Natural killer cell (primary cell): Measurements from ENCODE around the gene UGGT1. TPM values are rescaled to one million over a fixed set of nuclear protein-coding genes. Genes with fewer than 3 reads are reported as not detected.

Source experiments
- ATAC-seq, 3 donors: fragments of 150-1000 bp in 2 of 3; fragments of 200-7000 bp in 1 of 3; cut with Tn5 transposase; 1 replicate in 1 of 3; 2 replicates in 2 of 3; pipeline ENCODE4 v1.10.0; 2021; ENCODE audit warnings: mild to moderate bottlenecking in 2 of 3, moderate library complexity in 2 of 3
- DNase-seq, 2 donors: peaks; one replicate each; pipeline versions ENCODE4 v3.0.0 to v3.0.0-alpha.2; 2013 to 2021; ENCODE audit warnings: mixed read lengths in 1 of 2
- H3K27ac ChIP-seq: one replicate; pipeline ENCODE4 v1.5.1; 2013; ENCODE audit warnings: mild to moderate bottlenecking, low read length
- H3K27me3 ChIP-seq: one replicate; pipeline ENCODE4 v1.6.1; 2013; ENCODE audit warnings: low read length; ENCODE audit not compliant: control insufficient read depth, insufficient read depth
- H3K36me3 ChIP-seq: one replicate; pipeline ENCODE4 v1.6.1; 2013; ENCODE audit warnings: low read length; ENCODE audit not compliant: control insufficient read depth, insufficient read depth
- H3K4me1 ChIP-seq: one replicate; pipeline ENCODE4 v1.6.1; 2013; ENCODE audit warnings: low read length; ENCODE audit not compliant: control insufficient read depth, insufficient read depth
- H3K4me3 ChIP-seq: one replicate; pipeline ENCODE4 v1.5.1; 2013; ENCODE audit warnings: low read length
- H3K9me3 ChIP-seq: one replicate; pipeline ENCODE4 v1.6.1; 2013; ENCODE audit warnings: low read length; ENCODE audit not compliant: control insufficient read depth, insufficient read depth
- H3K27ac Mint-ChIP-seq, 2 donors: one replicate each; pipeline ENCODE4 v1.8.0; 2022; ENCODE audit warnings: mild to moderate bottlenecking in 2 of 2, mixed read lengths in 2 of 2, moderate library complexity in 1 of 2
- H3K27me3 Mint-ChIP-seq, 2 donors: one replicate each; pipeline ENCODE4 v1.8.0; 2022; ENCODE audit warnings: low read depth in 2 of 2, mixed read lengths in 2 of 2
- H3K36me3 Mint-ChIP-seq: one replicate; pipeline ENCODE4 v1.8.0; 2022; ENCODE audit warnings: mixed read lengths
- H3K4me1 Mint-ChIP-seq, 2 donors: one replicate each; pipeline ENCODE4 v1.8.0; 2022; ENCODE audit warnings: mixed read lengths in 2 of 2
- H3K4me3 Mint-ChIP-seq: one replicate; pipeline ENCODE4 v1.8.0; 2022; ENCODE audit warnings: mild to moderate bottlenecking, moderate library complexity, mixed read lengths
- H3K9me3 Mint-ChIP-seq, 2 donors: one replicate each; pipeline ENCODE4 v1.8.0; 2022; ENCODE audit warnings: mixed read lengths in 2 of 2
- CTCF ChIP-seq: fragments of 200-600 bp; IDR thresholded peaks from one replicate; pipeline ENCODE4 v1.8.0; 2022; ENCODE audit warnings: antibody characterized with exemption
- WGBS: methylation state at CpG from one replicate; pipeline ENCODE4 v1.1.7; 2013; ENCODE audit warnings: missing lambda C conversion rate; ENCODE audit not compliant: insufficient coverage; 5-methylcytosine and 5-hydroxymethylcytosine counted together
- intact Hi-C: fragments of 100-400 bp; cut with micrococcal nuclease; formaldehyde crosslinking; loops from one replicate; pipeline ENCODE4 v1.14.2; 2022
- total RNA-seq, 4 donors: library from RNA; stranded (reverse); fragments of 120-200 nt in 1 of 4; gene quantifications; one replicate each; pipeline versions ENCODE4 v1.2.3 to v1.2.4, GENCODE V29; 2013 to 2022

The UGGT1 gene
- total RNA-seq, 3 donors from 2014 or later (not counting 1 experiment from before 2014, with no cell fraction given): 48.2 to 70.3 (median 60.7) TPM

- no peak for ATAC-seq
Measured at GRCh38 chr2:128053331-128053730, 37.7 kb upstream of the UGGT1 start.

GRCh38 chr2:128054104-128054885 lies 36.7 kb upstream of the UGGT1 start:
- no peak for ATAC-seq
- H3K4me3 ChIP-seq: no peak overlapping the region
- no peak for DNase-seq
- H3K36me3 Mint-ChIP-seq: peaks cover 13% of the 10 kb centered on the region
- H3K4me1 Mint-ChIP-seq: no peaks in the 10 kb centered on the region
- intact Hi-C loops: no loop called here
- H3K27ac ChIP-seq: no peak overlapping the region
- no peak overlapping the region for H3K4me3 Mint-ChIP-seq
- no peak overlapping the region for H3K27ac Mint-ChIP-seq
- H3K36me3 ChIP-seq: no peaks in the 10 kb centered on the region
- peaks cover 27 to 35% of the 10 kb centered on the region in 2 donors for H3K27me3 Mint-ChIP-seq
- H3K27me3 ChIP-seq: peaks cover 2% of the 10 kb centered on the region
- no peaks in the 10 kb centered on the region for H3K4me1 ChIP-seq
- 92% methylated on average over 10 of the region's 11 CpGs for WGBS
- peaks cover 0 to 2% of the 10 kb centered on the region in 2 donors for H3K9me3 Mint-ChIP-seq
- TF ChIP-seq CTCF: no peak
- no peaks in the 10 kb centered on the region for H3K9me3 ChIP-seq

More at GRCh38 chr2:128053331-128053730, 37.7 kb upstream of the UGGT1 start:
- H3K27ac ChIP-seq: no peak overlapping the region
- no peaks in the 10 kb centered on the region for H3K4me1 ChIP-seq
- peaks cover 14% of the 10 kb centered on the region for H3K36me3 Mint-ChIP-seq
- H3K4me3 Mint-ChIP-seq: no peak overlapping the region
- H3K9me3 Mint-ChIP-seq: peaks cover 0 to 2% of the 10 kb centered on the region in 2 donors
- H3K36me3 ChIP-seq: no peaks in the 10 kb centered on the region
- no peak overlapping the region for H3K27ac Mint-ChIP-seq
- H3K27me3 Mint-ChIP-seq: peaks cover 34 to 40% of the 10 kb centered on the region in 2 donors
- no peak for DNase-seq
- no peaks in the 10 kb centered on the region for H3K4me1 Mint-ChIP-seq
- no peaks in the 10 kb centered on the region for H3K9me3 ChIP-seq
- intact Hi-C loops: no loop called here
- 95% methylated on average over 11 of the region's 12 CpGs for WGBS
- H3K4me3 ChIP-seq: no peak overlapping the region
- TF ChIP-seq CTCF: no peak
- peaks cover 2% of the 10 kb centered on the region for H3K27me3 ChIP-seq

DNA sequence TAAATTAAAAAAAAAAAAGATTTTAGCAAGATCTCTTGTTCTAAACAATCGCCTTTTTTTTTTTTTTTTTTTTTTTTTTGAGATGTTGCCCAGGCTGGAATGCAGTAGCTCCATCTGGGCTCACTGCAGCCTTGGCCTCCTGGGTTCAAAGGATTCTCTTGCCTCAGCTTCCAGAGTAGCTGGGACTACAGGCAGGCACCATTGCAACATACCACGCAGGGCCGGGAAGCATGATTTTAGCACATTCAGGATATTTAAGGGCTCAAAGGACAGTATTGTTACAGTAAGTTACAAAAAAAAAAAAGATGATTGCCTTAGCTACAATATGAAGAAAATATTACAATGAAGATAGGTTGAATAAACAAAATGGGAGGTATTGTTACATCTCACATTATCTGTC lies 33.7 kb upstream of the UGGT1 start:
- intact Hi-C loops: no loop called here

More for the DNA sequence above, 33.7 kb upstream of the UGGT1 start:
- no peak for DNase-seq
- H3K27me3 ChIP-seq: peaks cover 2% of the 10 kb centered on the region
- no peak for ATAC-seq
- Mint-ChIP-seq H3K36me3 (no peaks in the 10 kb centered on the region), H3K4me1 (no peaks in the 10 kb centered on the region), H3K4me3 (no peak overlapping the region), H3K27me3 (peaks cover 5 to 9% of the 10 kb centered on the region in 2 donors), H3K27ac (no peak overlapping the region), H3K9me3 (no peaks in the 10 kb centered on the region)
- H3K36me3 ChIP-seq: no peaks in the 10 kb centered on the region
- 88% methylated on average over 3 of the region's 3 CpGs for WGBS
- no peak overlapping the region for H3K4me3 ChIP-seq
- no peak for TF ChIP-seq CTCF
- no peaks in the 10 kb centered on the region for H3K4me1 ChIP-seq
- H3K9me3 ChIP-seq: no peaks in the 10 kb centered on the region
- no peak overlapping the region for H3K27ac ChIP-seq
